ENCODE data around the gene SRSF3.

SRSF3 gene

GRCh38 chr6:36546920-36547645 lies 47.1 kb upstream of the SRSF3 start, which contains the start of gene STK38:
TSS of gene STK38 (minus strand) at chr6:36547479. CDS start at chr6:36540202, 7,277 bp downstream.
- H3K4me1 ChIP-seq (ENCODE audit: insufficient read depth, low read length, severe bottlenecking) = peaks cover 54% of the 10 kb centered on the region
- H3K36me3 ChIP-seq (ENCODE audit: insufficient read depth, low read length) = peaks cover 14% of the 10 kb centered on the region
- H3K79me2 ChIP-seq (ENCODE audit: insufficient read depth, low read length) = peaks cover 39% of the 10 kb centered on the region
- H3K9me3 ChIP-seq (ENCODE audit: low read length) = no peaks in the 10 kb centered on the region
- H3K9me2 ChIP-seq (ENCODE audit: low read depth, low read length) = no peaks in the 10 kb centered on the region
- H3K9ac ChIP-seq (ENCODE audit: low read length) = peak within 1 kb of the TSS; percentile 95
- TF ChIP-seq CTCF (IDR thresholded peaks at IDR 0.05; ENCODE audit: low read length) (peak; percentile 28; the same call in 1 of the 2 replicates), EZH2 (IDR thresholded peaks at IDR 0.05; ENCODE audit: borderline replicate concordance, low read length) (no peak)
- peak within 1 kb of the TSS; percentile 27; the same call in 1 of the 2 replicates for H2AFZ ChIP-seq (ENCODE audit: low read length)
- no peaks in the 10 kb centered on the region for H3K27me3 ChIP-seq (ENCODE audit: insufficient read depth, low read length)
- H3K4me3 ChIP-seq (ENCODE audit: low read depth, low read length, poor library complexity, severe bottlenecking) = peak within 1 kb of the TSS; percentile 90
- peak within 1 kb of the TSS; percentile 95 for H3K4me2 ChIP-seq (ENCODE audit: low read length)
- H4K20me1 ChIP-seq (ENCODE audit: insufficient read depth, low read length) = no peaks in the 10 kb centered on the region
- peak within 1 kb of the TSS; percentile 70 for H3K27ac ChIP-seq (ENCODE audit: low read depth, low read length, poor library complexity, severe bottlenecking)
- no peaks in the 10 kb centered on the region for H3F3A ChIP-seq (ENCODE audit: insufficient read depth, low read length)

- Histone ChIP-seq H2AFZ (ENCODE audit: low read length) (peak overlapping the region; percentile 19; the same call in 1 of the 2 replicates), H3K9me2 (ENCODE audit: low read depth, low read length) (no peaks in the 10 kb centered on the region), H3K9me3 (ENCODE audit: low read length) (no peaks in the 10 kb centered on the region), H3K4me3 (ENCODE audit: low read depth, low read length, poor library complexity, severe bottlenecking) (peak overlapping the region; percentile 90), H3F3A (ENCODE audit: insufficient read depth, low read length) (no peaks in the 10 kb centered on the region), H3K4me1 (ENCODE audit: insufficient read depth, low read length, severe bottlenecking) (peaks cover 54% of the 10 kb centered on the region), H3K79me2 (ENCODE audit: insufficient read depth, low read length) (peaks cover 39% of the 10 kb centered on the region), H3K27ac (ENCODE audit: low read depth, low read length, poor library complexity, severe bottlenecking) (peak overlapping the region; percentile 56), H4K20me1 (ENCODE audit: insufficient read depth, low read length) (no peaks in the 10 kb centered on the region), H3K27me3 (ENCODE audit: insufficient read depth, low read length) (no peaks in the 10 kb centered on the region), H3K36me3 (ENCODE audit: insufficient read depth, low read length) (peaks cover 10% of the 10 kb centered on the region; the same call in 1 of the 2 replicates), H3K9ac (ENCODE audit: low read length) (peak overlapping the region; percentile 49), H3K4me2 (ENCODE audit: low read length) (peak overlapping the region; percentile 95)
- TF ChIP-seq CTCF (IDR thresholded peaks at IDR 0.05; ENCODE audit: low read length) (no peak), EZH2 (IDR thresholded peaks at IDR 0.05; ENCODE audit: borderline replicate concordance, low read length) (no peak)
These were observed 46.3 kb upstream of the SRSF3 start for GRCh38 chr6:36547646-36548400.

- H3K9me2 ChIP-seq (ENCODE audit: low read depth, low read length) = no peaks in the 10 kb centered on the region
- no peak overlapping the region for H3K4me3 ChIP-seq (ENCODE audit: low read depth, low read length, poor library complexity, severe bottlenecking)
- no peaks in the 10 kb centered on the region for H3F3A ChIP-seq (ENCODE audit: insufficient read depth, low read length)
- H3K9ac ChIP-seq (ENCODE audit: low read length) = no peak overlapping the region
- H2AFZ ChIP-seq (ENCODE audit: low read length) = no peak overlapping the region; the same call in 1 of the 2 replicates
- peak overlapping the region; percentile 56 for H3K27ac ChIP-seq (ENCODE audit: low read depth, low read length, poor library complexity, severe bottlenecking)
- no peaks in the 10 kb centered on the region for H3K27me3 ChIP-seq (ENCODE audit: insufficient read depth, low read length)
- peaks cover 37% of the 10 kb centered on the region for H3K79me2 ChIP-seq (ENCODE audit: insufficient read depth, low read length)
- H4K20me1 ChIP-seq (ENCODE audit: insufficient read depth, low read length) = no peaks in the 10 kb centered on the region
- TF ChIP-seq EZH2 (IDR thresholded peaks at IDR 0.05; ENCODE audit: borderline replicate concordance, low read length) (no peak), CTCF (IDR thresholded peaks at IDR 0.05; ENCODE audit: low read length) (no peak)
- peaks cover 10% of the 10 kb centered on the region; the same call in 1 of the 2 replicates for H3K36me3 ChIP-seq (ENCODE audit: insufficient read depth, low read length)
- H3K4me1 ChIP-seq (ENCODE audit: insufficient read depth, low read length, severe bottlenecking) = peaks cover 54% of the 10 kb centered on the region
- no peak overlapping the region for H3K4me2 ChIP-seq (ENCODE audit: low read length)
- H3K9me3 ChIP-seq (ENCODE audit: low read length) = no peaks in the 10 kb centered on the region
These were observed 45.8 kb upstream of the SRSF3 start for GRCh38 chr6:36548401-36548743.
